GM19240 (cell line): ENCODE data around the gene TNMD.

Experiments used
- DNase-seq: peaks from one replicate; pipeline ENCODE4 v3.0.0; 2011; ENCODE audit warnings: low spot score; ENCODE audit not compliant: insufficient read length

TNMD gene

GRCh38 chrX:100643956-100644860 is 59.5 kb downstream of the TNMD start, which contains the start of gene SRPX2:
TSS of gene SRPX2 (plus strand) at chrX:100644199. CDS start at chrX:100646323, 2,124 bp downstream.
- DNase-seq, result no peak

DNA sequence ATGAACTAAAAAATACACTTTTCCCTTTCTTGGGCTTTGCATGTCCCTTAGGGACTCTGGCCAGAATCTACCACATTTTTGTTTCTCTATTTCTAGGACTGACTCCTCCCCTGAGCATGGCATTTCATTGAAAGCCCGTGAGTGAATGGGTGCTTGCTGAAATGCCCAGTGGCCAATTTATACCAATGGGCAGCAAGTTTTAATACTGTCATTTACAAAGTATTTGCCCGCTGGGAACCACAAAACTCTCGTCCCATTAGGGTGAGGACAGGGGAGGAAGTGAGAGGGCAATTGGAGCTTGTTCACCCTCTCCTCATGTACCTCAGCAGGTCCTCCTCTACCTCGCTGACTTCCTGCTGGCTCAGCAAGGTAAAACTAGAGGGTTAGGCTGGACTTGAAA is 60.4 kb downstream of the TNMD start:
- no peak for DNase-seq

DNA sequence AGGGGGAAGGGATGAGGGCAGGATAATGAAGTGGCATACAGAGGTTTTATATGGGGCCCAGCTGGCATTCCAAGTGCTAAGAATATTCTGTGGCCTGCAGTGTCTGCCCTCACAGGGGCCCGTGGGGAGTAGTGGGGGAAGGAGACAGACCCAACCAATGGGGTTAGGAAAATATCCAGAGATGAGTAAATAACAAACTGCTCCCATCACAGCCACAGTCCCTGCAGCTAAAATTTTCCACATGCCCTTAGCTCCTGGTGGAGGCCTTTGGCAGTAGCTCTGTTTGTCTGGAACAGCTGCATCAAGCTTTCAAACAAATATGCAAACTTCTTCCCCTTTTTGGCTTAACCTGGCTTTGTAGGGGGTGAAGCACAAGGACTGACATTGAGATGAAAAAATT is 62.4 kb downstream of the TNMD start:
- no peak for DNase-seq

DNA sequence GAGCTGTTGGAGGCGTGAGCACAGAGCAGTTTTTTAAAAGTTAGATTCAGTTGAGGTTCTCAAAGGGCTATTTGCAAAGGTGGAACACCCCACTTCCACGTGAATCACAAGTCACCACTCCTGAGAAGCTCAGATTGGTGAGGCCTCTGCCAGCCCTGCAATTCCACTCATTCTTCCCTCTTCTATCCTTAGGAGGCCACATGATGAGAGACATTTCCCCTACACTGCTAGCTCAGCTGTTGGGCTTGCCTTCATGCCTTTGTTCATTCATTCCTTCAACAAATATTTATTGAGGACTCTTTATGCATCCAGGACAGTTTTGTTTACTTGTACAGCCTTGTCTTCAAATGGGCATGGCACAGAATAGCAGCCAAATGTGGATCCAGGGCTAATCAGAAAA is 63.0 kb downstream of the TNMD start:
- DNase-seq, result no peak

- no peak for DNase-seq
Observed at GRCh38 chrX:100648458-100649417, 64.0 kb downstream of the TNMD start.
